ENCODE measurements around the gene TMOD2.

TMOD2 gene

GRCh38 chr15:51721199-51721960, 30.0 kb upstream of the TMOD2 start:
- no peaks in the 10 kb centered on the region for H3K9me3 ChIP-seq (ENCODE audit: control insufficient read depth, low read depth, low read length)
- no peak overlapping the region for H3K27ac ChIP-seq (ENCODE audit: low read length)
- no peaks in the 10 kb centered on the region for H3K27me3 ChIP-seq (ENCODE audit: control insufficient read depth, insufficient read depth, low read length)
- no peaks in the 10 kb centered on the region for H3K36me3 ChIP-seq (ENCODE audit: control insufficient read depth, low read depth, low read length)
- H3K4me1 ChIP-seq (ENCODE audit: control insufficient read depth, low read depth, low read length), result peaks cover 11% of the 10 kb centered on the region
- H3K4me3 ChIP-seq (ENCODE audit: low read length), result no peak overlapping the region
- H3K9ac ChIP-seq (ENCODE audit: low read length), result no peak overlapping the region

- no peaks in the 10 kb centered on the region for H3K36me3 ChIP-seq (ENCODE audit: control insufficient read depth, low read depth, low read length)
- H3K4me3 ChIP-seq (ENCODE audit: low read length), result no peak overlapping the region
- no peaks in the 10 kb centered on the region for H3K9me3 ChIP-seq (ENCODE audit: control insufficient read depth, low read depth, low read length)
- no peak overlapping the region for H3K27ac ChIP-seq (ENCODE audit: low read length)
- H3K9ac ChIP-seq (ENCODE audit: low read length), result no peak overlapping the region
- peaks cover 22% of the 10 kb centered on the region for H3K4me1 ChIP-seq (ENCODE audit: control insufficient read depth, low read depth, low read length)
- H3K27me3 ChIP-seq (ENCODE audit: control insufficient read depth, insufficient read depth, low read length), result no peaks in the 10 kb centered on the region
These were observed 27.2 kb upstream of the TMOD2 start for GRCh38 chr15:51724199-51724598.

GRCh38 chr15:51724673-51725072, 26.7 kb upstream of the TMOD2 start:
- H3K36me3 ChIP-seq (ENCODE audit: control insufficient read depth, low read depth, low read length), result no peaks in the 10 kb centered on the region
- no peaks in the 10 kb centered on the region for H3K27me3 ChIP-seq (ENCODE audit: control insufficient read depth, insufficient read depth, low read length)
- H3K9me3 ChIP-seq (ENCODE audit: control insufficient read depth, low read depth, low read length), result no peaks in the 10 kb centered on the region
- H3K9ac ChIP-seq (ENCODE audit: low read length), result no peak overlapping the region
- H3K27ac ChIP-seq (ENCODE audit: low read length), result no peak overlapping the region
- no peak overlapping the region for H3K4me3 ChIP-seq (ENCODE audit: low read length)
- H3K4me1 ChIP-seq (ENCODE audit: control insufficient read depth, low read depth, low read length), result peaks cover 22% of the 10 kb centered on the region

DNA sequence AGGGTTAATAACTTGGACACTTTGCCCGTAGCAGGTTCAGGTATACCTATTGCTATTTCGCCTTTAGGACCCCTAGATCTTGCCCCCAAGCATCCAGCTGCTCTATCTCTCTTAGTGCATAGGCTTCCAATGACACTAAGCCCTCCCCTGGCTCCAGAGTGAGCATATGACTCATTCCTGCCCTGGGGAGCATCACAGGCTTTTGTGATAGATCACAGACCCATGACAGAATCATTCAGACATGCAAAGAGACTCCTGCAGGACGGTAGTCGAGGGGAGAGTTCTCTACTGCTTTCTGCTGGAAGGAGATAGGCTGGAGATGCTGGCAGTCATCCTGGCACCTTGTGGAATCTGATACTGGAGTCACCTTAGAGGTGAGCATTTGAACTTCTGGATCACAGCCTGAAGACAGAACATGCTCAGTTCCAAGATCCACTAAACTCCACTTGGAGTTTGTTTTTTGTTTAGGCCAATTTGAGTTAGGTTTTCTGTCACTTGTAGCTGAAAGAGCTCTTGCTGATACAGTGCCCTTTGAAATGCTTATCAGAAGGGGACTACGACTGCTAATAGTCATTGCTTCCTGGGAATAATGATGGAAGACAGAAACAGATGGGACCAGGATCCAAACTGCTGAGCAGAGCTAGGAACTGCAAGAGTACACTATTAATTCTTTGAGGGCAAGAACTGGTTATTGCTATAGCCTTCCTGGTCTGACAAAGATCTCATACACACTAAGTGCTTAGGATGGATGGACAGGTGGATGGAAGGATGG, 24.9 kb upstream of the TMOD2 start:
- Histone ChIP-seq H3K4me1 (ENCODE audit: control insufficient read depth, low read depth, low read length) (peaks cover 22% of the 10 kb centered on the region), H3K9ac (ENCODE audit: low read length) (no peak overlapping the region), H3K4me3 (ENCODE audit: low read length) (peak overlapping the region; percentile 33), H3K9me3 (ENCODE audit: control insufficient read depth, low read depth, low read length) (no peaks in the 10 kb centered on the region), H3K27ac (ENCODE audit: low read length) (no peak overlapping the region), H3K27me3 (ENCODE audit: control insufficient read depth, insufficient read depth, low read length) (no peaks in the 10 kb centered on the region), H3K36me3 (ENCODE audit: control insufficient read depth, low read depth, low read length) (no peaks in the 10 kb centered on the region)

- H3K4me3 ChIP-seq (ENCODE audit: low read length), result peak overlapping the region; percentile 33
- H3K9ac ChIP-seq (ENCODE audit: low read length), result no peak overlapping the region
- no peaks in the 10 kb centered on the region for H3K27me3 ChIP-seq (ENCODE audit: control insufficient read depth, insufficient read depth, low read length)
- no peak overlapping the region for H3K27ac ChIP-seq (ENCODE audit: low read length)
- H3K9me3 ChIP-seq (ENCODE audit: control insufficient read depth, low read depth, low read length), result no peaks in the 10 kb centered on the region
- H3K4me1 ChIP-seq (ENCODE audit: control insufficient read depth, low read depth, low read length), result peaks cover 24% of the 10 kb centered on the region
- H3K36me3 ChIP-seq (ENCODE audit: control insufficient read depth, low read depth, low read length), result no peaks in the 10 kb centered on the region
These were observed 24.1 kb upstream of the TMOD2 start for GRCh38 chr15:51727141-51727897.

DNA sequence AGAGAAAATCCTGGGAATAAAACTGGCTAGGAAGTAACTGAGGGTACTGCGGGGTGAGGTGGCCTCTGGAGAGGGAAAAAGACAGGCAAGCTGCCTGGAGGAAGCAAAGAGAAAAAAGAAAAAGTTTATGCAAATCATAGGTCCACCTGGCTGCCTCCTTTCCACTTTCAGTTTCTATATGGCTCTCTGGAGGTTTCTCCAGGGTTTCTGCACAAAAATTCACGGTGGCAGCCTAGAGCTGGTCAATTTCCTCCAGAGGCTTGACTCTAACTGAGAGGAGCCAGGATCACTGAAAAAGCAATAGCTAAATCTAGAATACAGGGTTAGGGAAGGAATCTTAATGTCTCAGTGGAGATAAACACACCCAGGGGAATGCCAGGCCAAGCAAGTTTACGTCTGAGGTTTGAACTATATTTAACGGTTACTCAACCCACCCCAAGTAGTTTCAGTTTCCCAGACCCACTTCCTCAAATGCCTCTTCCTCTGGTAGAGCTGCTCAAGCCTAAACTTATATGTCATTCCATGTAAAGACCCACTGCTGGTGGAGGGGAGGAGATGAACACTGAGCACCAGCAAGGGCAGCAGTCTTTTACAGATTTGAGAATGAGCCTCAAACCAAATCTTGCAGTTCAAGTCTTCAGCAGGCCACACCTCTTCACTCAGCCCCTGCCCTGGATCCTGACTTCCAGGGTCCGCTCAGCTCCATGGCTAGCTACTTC, 19.7 kb upstream of the TMOD2 start:
- H3K9ac ChIP-seq (ENCODE audit: low read length), result no peak overlapping the region
- H3K4me1 ChIP-seq (ENCODE audit: control insufficient read depth, low read depth, low read length), result peaks cover 13% of the 10 kb centered on the region
- H3K36me3 ChIP-seq (ENCODE audit: control insufficient read depth, low read depth, low read length), result no peaks in the 10 kb centered on the region
- no peak overlapping the region for H3K27ac ChIP-seq (ENCODE audit: low read length)
- H3K4me3 ChIP-seq (ENCODE audit: low read length), result no peak overlapping the region
- no peaks in the 10 kb centered on the region for H3K9me3 ChIP-seq (ENCODE audit: control insufficient read depth, low read depth, low read length)
- H3K27me3 ChIP-seq (ENCODE audit: control insufficient read depth, insufficient read depth, low read length), result peaks cover 16% of the 10 kb centered on the region

DNA sequence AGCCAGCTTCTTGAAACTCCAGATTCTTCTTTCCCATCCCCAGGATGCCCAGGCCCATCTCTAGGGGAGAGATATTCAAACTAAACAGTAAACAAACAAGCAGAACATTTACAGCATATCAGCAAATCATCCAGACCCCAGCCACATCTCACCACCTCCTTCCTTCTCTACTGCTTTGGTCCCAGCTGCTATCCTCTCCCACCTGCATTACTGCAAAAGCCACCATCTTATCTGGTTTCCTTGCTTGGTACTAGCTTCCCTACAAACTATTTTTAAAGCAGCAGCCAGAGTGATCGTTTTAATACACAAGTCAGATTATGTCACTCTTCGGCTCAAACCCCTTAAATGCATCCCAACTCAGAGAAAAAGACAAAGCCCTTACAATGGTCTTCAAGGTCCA, 18.8 kb upstream of the TMOD2 start:
- no peaks in the 10 kb centered on the region for H3K9me3 ChIP-seq (ENCODE audit: control insufficient read depth, low read depth, low read length)

DNA sequence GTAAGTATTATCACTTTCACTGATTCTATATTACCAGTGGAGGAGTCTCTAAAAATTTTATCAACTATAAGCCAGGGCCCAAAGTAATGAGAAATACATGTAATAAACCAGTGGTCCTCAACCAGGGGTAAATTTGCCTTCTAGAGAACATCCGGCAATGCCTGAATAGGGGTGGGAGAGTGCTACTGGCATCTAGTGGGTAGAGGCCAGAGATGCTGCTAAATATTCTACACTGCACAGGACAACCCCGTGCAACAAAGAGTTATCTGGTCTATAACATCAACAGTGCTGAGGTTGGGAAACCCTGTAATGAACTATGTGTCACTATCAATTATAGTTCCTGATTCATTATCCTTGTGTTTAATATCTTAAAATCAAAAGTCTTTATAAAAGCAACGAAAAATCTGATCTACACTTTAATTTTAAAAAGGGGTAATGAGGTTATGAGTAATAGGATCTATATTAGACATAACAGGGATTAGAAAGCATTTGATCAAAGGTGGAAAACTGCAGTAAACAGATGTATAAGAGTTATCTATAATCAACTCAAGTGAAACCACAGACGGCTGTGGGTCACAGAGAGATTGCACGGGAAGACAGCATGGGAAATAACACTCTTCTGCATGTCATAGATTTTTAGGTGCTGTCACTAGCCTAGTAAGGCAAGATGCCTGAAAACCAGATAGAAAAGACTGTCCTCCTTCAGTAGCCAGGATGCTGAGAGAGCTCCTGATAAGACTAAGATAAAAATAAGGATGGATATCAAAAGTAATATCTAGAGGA, 16.0 kb upstream of the TMOD2 start:
- H3K9ac ChIP-seq (ENCODE audit: low read length), result no peak overlapping the region
- no peaks in the 10 kb centered on the region for H3K9me3 ChIP-seq (ENCODE audit: control insufficient read depth, low read depth, low read length)
- H3K27ac ChIP-seq (ENCODE audit: low read length), result no peak overlapping the region
- H3K4me3 ChIP-seq (ENCODE audit: low read length), result no peak overlapping the region
- H3K27me3 ChIP-seq (ENCODE audit: control insufficient read depth, insufficient read depth, low read length), result peaks cover 44% of the 10 kb centered on the region
- H3K4me1 ChIP-seq (ENCODE audit: control insufficient read depth, low read depth, low read length), result peaks cover 9% of the 10 kb centered on the region
- no peaks in the 10 kb centered on the region for H3K36me3 ChIP-seq (ENCODE audit: control insufficient read depth, low read depth, low read length)

More for the DNA sequence above, 18.8 kb upstream of the TMOD2 start:
- Histone ChIP-seq H3K27me3 (ENCODE audit: control insufficient read depth, insufficient read depth, low read length) (peaks cover 18% of the 10 kb centered on the region), H3K9ac (ENCODE audit: low read length) (no peak overlapping the region), H3K36me3 (ENCODE audit: control insufficient read depth, low read depth, low read length) (no peaks in the 10 kb centered on the region), H3K4me1 (ENCODE audit: control insufficient read depth, low read depth, low read length) (peaks cover 6% of the 10 kb centered on the region), H3K4me3 (ENCODE audit: low read length) (no peak overlapping the region), H3K27ac (ENCODE audit: low read length) (no peak overlapping the region)

- Histone ChIP-seq H3K36me3 (ENCODE audit: control insufficient read depth, low read depth, low read length) (no peaks in the 10 kb centered on the region), H3K4me3 (ENCODE audit: low read length) (no peak overlapping the region), H3K4me1 (ENCODE audit: control insufficient read depth, low read depth, low read length) (peaks cover 9% of the 10 kb centered on the region)
These were observed 15.3 kb upstream of the TMOD2 start for GRCh38 chr15:51736069-51736468.

DNA sequence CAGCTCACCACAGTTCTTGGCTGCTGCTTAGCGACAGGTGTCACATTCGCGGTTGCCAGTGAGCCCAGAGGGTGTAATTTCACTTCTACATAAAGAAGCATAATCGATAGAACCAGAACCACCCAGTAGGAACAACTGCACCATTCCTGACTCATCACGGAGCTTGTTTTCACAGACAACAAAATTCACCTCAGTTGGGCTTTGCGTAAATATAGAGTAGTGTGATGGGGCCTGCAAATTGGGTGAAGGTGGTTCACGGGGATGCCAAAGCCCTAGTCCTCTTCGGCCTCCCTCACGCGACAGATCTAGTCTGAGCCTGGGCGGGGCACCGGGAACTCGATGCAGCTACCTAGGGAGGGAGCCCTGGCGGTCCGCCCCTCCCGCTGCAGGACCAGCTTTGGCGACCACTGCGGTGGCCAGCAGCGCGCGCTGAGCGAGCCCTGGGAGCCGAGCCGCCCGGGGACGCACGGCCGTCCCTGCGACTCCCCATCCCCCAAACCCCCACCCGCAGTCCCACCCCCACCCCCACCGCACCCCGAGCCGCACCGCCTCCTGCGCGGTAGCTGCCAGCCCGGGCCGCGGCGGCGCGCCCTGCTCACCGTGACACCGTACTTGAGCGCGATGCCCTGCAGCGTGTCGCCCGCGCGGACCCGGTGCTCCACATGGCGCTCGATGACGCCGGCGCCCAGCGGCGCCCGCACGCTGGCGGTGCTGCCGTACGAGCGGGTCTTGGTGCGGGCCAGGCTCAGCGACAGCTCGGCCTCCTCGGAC, 14.5 kb upstream of the TMOD2 start:
- Histone ChIP-seq H3K4me3 (ENCODE audit: low read length) (peak overlapping the region; percentile 56), H3K27me3 (ENCODE audit: control insufficient read depth, insufficient read depth, low read length) (peaks cover 44% of the 10 kb centered on the region), H3K4me1 (ENCODE audit: control insufficient read depth, low read depth, low read length) (peaks cover 6% of the 10 kb centered on the region), H3K9ac (ENCODE audit: low read length) (peak overlapping the region; percentile 11), H3K9me3 (ENCODE audit: control insufficient read depth, low read depth, low read length) (no peaks in the 10 kb centered on the region), H3K36me3 (ENCODE audit: control insufficient read depth, low read depth, low read length) (no peaks in the 10 kb centered on the region), H3K27ac (ENCODE audit: low read length) (no peak overlapping the region)

More at GRCh38 chr15:51736069-51736468, 15.3 kb upstream of the TMOD2 start:
- no peaks in the 10 kb centered on the region for H3K9me3 ChIP-seq (ENCODE audit: control insufficient read depth, low read depth, low read length)
- no peak overlapping the region for H3K27ac ChIP-seq (ENCODE audit: low read length)
- no peak overlapping the region for H3K9ac ChIP-seq (ENCODE audit: low read length)
- H3K27me3 ChIP-seq (ENCODE audit: control insufficient read depth, insufficient read depth, low read length), result peaks cover 44% of the 10 kb centered on the region

Data from iPS-18a (cell line).